ENCODE measurements around the gene METTL15.

DNA sequence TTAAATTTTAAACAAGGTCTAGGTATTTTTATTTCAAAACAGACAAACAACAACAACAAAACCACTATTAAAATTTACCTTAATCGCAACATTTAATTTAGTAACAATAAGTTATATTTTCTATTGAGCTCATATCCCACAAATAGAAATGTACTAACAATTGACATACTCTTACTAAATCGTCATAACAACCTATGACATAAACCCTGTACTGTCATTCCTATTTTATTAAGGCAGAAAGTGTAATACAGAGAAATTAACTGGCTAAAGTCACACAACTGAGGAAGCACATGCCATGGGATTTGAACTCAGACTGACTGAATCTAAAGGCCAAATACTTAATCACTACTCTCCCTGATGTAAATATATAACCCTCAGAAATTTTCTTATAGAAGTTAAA lies 3.2 kb upstream of the METTL15 start:
- TF ChIP-seq EZH2 (IDR thresholded peaks at IDR 0.05; ENCODE audit: low read length, unreplicated experiment) (no peak), EZH2phosphoT487 (IDR thresholded peaks at IDR 0.05; ENCODE audit: borderline replicate concordance, low read length) (no peak)
- TF ChIP-seq, protein P1, sequence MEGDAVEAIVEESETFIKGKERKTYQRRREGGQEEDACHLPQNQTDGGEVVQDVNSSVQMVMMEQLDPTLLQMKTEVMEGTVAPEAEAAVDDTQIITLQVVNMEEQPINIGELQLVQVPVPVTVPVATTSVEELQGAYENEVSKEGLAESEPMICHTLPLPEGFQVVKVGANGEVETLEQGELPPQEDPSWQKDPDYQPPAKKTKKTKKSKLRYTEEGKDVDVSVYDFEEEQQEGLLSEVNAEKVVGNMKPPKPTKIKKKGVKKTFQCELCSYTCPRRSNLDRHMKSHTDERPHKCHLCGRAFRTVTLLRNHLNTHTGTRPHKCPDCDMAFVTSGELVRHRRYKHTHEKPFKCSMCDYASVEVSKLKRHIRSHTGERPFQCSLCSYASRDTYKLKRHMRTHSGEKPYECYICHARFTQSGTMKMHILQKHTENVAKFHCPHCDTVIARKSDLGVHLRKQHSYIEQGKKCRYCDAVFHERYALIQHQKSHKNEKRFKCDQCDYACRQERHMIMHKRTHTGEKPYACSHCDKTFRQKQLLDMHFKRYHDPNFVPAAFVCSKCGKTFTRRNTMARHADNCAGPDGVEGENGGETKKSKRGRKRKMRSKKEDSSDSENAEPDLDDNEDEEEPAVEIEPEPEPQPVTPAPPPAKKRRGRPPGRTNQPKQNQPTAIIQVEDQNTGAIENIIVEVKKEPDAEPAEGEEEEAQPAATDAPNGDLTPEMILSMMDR (conservative IDR thresholded peaks at IDR 0.05; ENCODE audit: low read depth, low read length): no peak
